Activated CD8-positive, alpha-beta T cell treated with anti-CD3 and anti-CD28 coated beads, Interleukin-2, amount 10 ng/mL, durations not matched to agents 7 days and 5 days (primary cell): ENCODE measurements around the gene EEF1A1. TPM values are rescaled to one million over a fixed set of nuclear protein-coding genes. Genes with fewer than 3 reads are reported as not detected.
"Not testable (repeated sequence)": the region's sequence is repeated elsewhere in the genome, so short reads cannot be mapped to it uniquely, and the experiment has no call there.

Source experiments
- ATAC-seq: fragments of 150-1000 bp; cut with Tn5 transposase; one replicate; pipeline ENCODE4 v1.10.0; 2021; ENCODE audit warnings: moderate library complexity
- CTCF ChIA-PET: fragments of 350-600 bp; sonication (Branson Sonifier 250); formaldehyde crosslinking; loops from one replicate; lab custom pipeline; 2021; ENCODE audit warnings: antibody characterized with exemption; lab: Charles Lee
- POLR2A ChIA-PET: fragments of 350-600 bp; sonication (Branson Sonifier 250); formaldehyde crosslinking; loops from one replicate; lab custom pipeline; 2021; ENCODE audit warnings: antibody characterized with exemption; lab: Charles Lee
- DNase-seq: peaks from one replicate; pipeline ENCODE4 v3.0.0-alpha.2; 2020
- H3K27ac Mint-ChIP-seq: one replicate; pipeline ENCODE4 v1.8.0; 2021; ENCODE audit warnings: mild to moderate bottlenecking, mixed read lengths
- H3K27me3 Mint-ChIP-seq: one replicate; pipeline ENCODE4 v1.8.0; 2021; ENCODE audit warnings: low read depth, mixed read lengths
- H3K36me3 Mint-ChIP-seq: one replicate; pipeline ENCODE4 v1.8.0; 2021; ENCODE audit warnings: low read depth, mixed read lengths
- H3K4me1 Mint-ChIP-seq: one replicate; pipeline ENCODE4 v1.8.0; 2021; ENCODE audit warnings: low read depth, mixed read lengths
- H3K4me3 Mint-ChIP-seq: one replicate; pipeline ENCODE4 v1.8.0; 2021; ENCODE audit warnings: mild to moderate bottlenecking, mixed read lengths
- H3K9me3 Mint-ChIP-seq: one replicate; pipeline ENCODE4 v1.8.0; 2022; ENCODE audit warnings: mixed read lengths; ENCODE audit not compliant: insufficient read depth
- total RNA-seq, 2 experiments: library from RNA; stranded (reverse); gene quantifications; one replicate each; pipeline ENCODE4 v1.2.3, GENCODE V29; 2021

The EEF1A1 gene
- total RNA-seq, 2 experiments from 2014 or later: 7,075 to 7,486 TPM

GRCh38 chr6:73558624-73559398 lies 38.0 kb upstream of the EEF1A1 start:
- ChIA-PET POLR2A (interaction anchor here (1.2 kb wide), 1 partner anchor 34 kb away, joined by 3 read pairs; no protein-coding TSS in a partner anchor), CTCF (interaction anchor here (1.1 kb wide), 1 partner anchor 11 kb away, joined by 3 read pairs; no protein-coding TSS in a partner anchor)
- Mint-ChIP-seq H3K27ac (no peak overlapping the region), H3K4me1 (no peaks in the 10 kb centered on the region), H3K27me3 (no peaks in the 10 kb centered on the region), H3K9me3 (no peaks in the 10 kb centered on the region), H3K4me3 (no peak overlapping the region), H3K36me3 (no peaks in the 10 kb centered on the region)
- ATAC-seq (no peak), DNase-seq (no peak)

GRCh38 chr6:73556836-73557235 lies 36.0 kb upstream of the EEF1A1 start:
- ChIA-PET CTCF (interaction anchor here (0.8 to 1.5 kb wide), 3 partner anchors 30 to 54 kb away, joined by 3 read pairs; no protein-coding TSS in a partner anchor), POLR2A (interaction anchor here (0.5 kb wide), 1 partner anchor 35 kb away, joined by 3 read pairs; no protein-coding TSS in a partner anchor)
- Mint-ChIP-seq H3K27ac (no peak overlapping the region), H3K4me3 (no peak overlapping the region), H3K4me1 (no peaks in the 10 kb centered on the region), H3K9me3 (no peaks in the 10 kb centered on the region), H3K36me3 (no peaks in the 10 kb centered on the region), H3K27me3 (no peaks in the 10 kb centered on the region)
- DNase-seq: no peak
- no peak for ATAC-seq

GRCh38 chr6:73555380-73555949 lies 34.6 kb upstream of the EEF1A1 start:
- H3K4me3 Mint-ChIP-seq, H3K36me3 Mint-ChIP-seq, ATAC-seq, H3K9me3 Mint-ChIP-seq, H3K27me3 Mint-ChIP-seq, H3K4me1 Mint-ChIP-seq, H3K27ac Mint-ChIP-seq, DNase-seq, POLR2A ChIA-PET: not testable (repeated sequence)
- CTCF ChIA-PET: interaction anchor here (1.2 kb wide), 1 partner anchor 39 kb away, joined by 3 read pairs; no protein-coding TSS in a partner anchor

- not testable (repeated sequence) for H3K4me3 Mint-ChIP-seq, DNase-seq, H3K36me3 Mint-ChIP-seq, ATAC-seq, H3K27ac Mint-ChIP-seq, H3K27me3 Mint-ChIP-seq, H3K9me3 Mint-ChIP-seq, H3K4me1 Mint-ChIP-seq
- ChIA-PET POLR2A (interaction anchor here (0.6 kb wide), 1 partner anchor 36 kb away, joined by 3 read pairs; no protein-coding TSS in a partner anchor), CTCF (interaction anchor here (0.6 to 3.8 kb wide), 2 partner anchors 60 to 199 kb away, joined by 3 to 15 read pairs; no protein-coding TSS in a partner anchor)
These were observed 30.3 kb upstream of the EEF1A1 start for GRCh38 chr6:73551115-73551514.

GRCh38 chr6:73548458-73549446 lies 27.9 kb upstream of the EEF1A1 start:
- no peaks in the 10 kb centered on the region for H3K36me3 Mint-ChIP-seq
- CTCF ChIA-PET: interaction anchor here (0.7 to 3.8 kb wide), 4 partner anchors 10 to 127 kb away, joined by 3 to 15 read pairs (median 4); no protein-coding TSS in a partner anchor
- no peak for ATAC-seq
- POLR2A ChIA-PET: interaction anchor here (0.6 kb wide), 1 partner anchor 31 kb away, joined by 3 read pairs; no protein-coding TSS in a partner anchor
- H3K4me3 Mint-ChIP-seq: no peak overlapping the region
- no peak for DNase-seq
- H3K27me3 Mint-ChIP-seq: no peaks in the 10 kb centered on the region
- H3K9me3 Mint-ChIP-seq: no peaks in the 10 kb centered on the region
- H3K4me1 Mint-ChIP-seq: no peaks in the 10 kb centered on the region
- H3K27ac Mint-ChIP-seq: no peak overlapping the region

DNA sequence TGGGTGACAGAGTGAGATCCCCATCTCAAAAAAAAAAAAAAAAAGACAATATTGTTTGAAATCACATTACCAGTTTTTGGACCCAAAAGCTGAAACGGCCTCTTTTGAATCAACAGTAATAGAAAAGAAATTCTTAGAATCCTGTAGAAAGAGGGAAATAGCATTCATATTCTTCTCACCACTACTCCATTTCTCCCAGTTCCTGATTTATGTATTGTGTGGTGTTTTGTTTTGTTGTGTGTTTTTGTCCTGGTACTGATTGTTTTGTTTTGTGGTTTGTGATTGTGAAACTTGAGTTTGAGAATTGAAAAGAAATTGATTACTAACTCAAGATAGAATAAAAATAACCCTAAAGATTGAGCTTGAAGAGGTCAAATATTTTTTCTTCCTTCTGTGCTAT lies 26.2 kb upstream of the EEF1A1 start:
- DNase-seq: no peak
- no peaks in the 10 kb centered on the region for H3K36me3 Mint-ChIP-seq
- H3K4me3 Mint-ChIP-seq: no peak overlapping the region
- H3K27ac Mint-ChIP-seq: no peak overlapping the region
- POLR2A ChIA-PET: no interaction called here
- ATAC-seq: no peak
- H3K27me3 Mint-ChIP-seq: no peaks in the 10 kb centered on the region
- H3K9me3 Mint-ChIP-seq: no peaks in the 10 kb centered on the region
- H3K4me1 Mint-ChIP-seq: no peaks in the 10 kb centered on the region
- CTCF ChIA-PET: no interaction called here

DNA sequence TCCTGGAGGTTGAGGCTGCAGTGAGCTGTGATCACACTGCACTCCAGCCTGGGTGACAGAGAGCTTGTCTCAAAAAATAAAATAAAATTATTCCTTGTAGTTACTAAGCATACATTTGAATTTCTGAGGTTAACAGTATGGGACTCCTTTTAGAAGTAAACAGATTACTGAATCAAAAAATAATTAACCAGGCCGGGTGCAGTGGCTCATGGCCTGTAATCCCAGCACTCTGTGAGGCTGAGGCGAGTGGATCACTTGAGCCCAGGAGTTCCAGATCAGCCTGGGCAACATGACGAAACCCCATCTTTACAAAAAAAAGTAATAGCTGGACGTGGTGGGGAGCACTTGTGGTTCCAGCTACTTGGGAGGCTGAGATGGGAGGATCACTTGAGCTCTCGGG lies 22.1 kb upstream of the EEF1A1 start:
- DNase-seq (no peak), ATAC-seq (no peak)
- CTCF ChIA-PET: interaction anchor here (0.7 kb wide), 1 partner anchor 69 kb away, joined by 3 read pairs; no protein-coding TSS in a partner anchor
- H3K9me3 Mint-ChIP-seq: no peaks in the 10 kb centered on the region
- POLR2A ChIA-PET: no interaction called here
- no peaks in the 10 kb centered on the region for H3K27me3 Mint-ChIP-seq
- no peak overlapping the region for H3K4me3 Mint-ChIP-seq
- no peaks in the 10 kb centered on the region for H3K36me3 Mint-ChIP-seq
- H3K27ac Mint-ChIP-seq: no peak overlapping the region
- H3K4me1 Mint-ChIP-seq: no peaks in the 10 kb centered on the region

- H3K36me3 Mint-ChIP-seq, ATAC-seq: not testable (repeated sequence)
These were observed 21.6 kb upstream of the EEF1A1 start for GRCh38 chr6:73542481-73542880.

GRCh38 chr6:73538116-73538779 lies 17.4 kb upstream of the EEF1A1 start:
- Mint-ChIP-seq H3K4me1 (no peaks in the 10 kb centered on the region), H3K36me3 (no peaks in the 10 kb centered on the region), H3K27me3 (peaks cover 3% of the 10 kb centered on the region), H3K27ac (no peak overlapping the region), H3K9me3 (no peaks in the 10 kb centered on the region), H3K4me3 (no peak overlapping the region)
- ATAC-seq (no peak), DNase-seq (no peak)
- ChIA-PET CTCF (no interaction called here), POLR2A (interaction anchor here (1.2 kb wide), 1 partner anchor 14 kb away, joined by 4 read pairs; no protein-coding TSS in a partner anchor)

More at GRCh38 chr6:73542481-73542880, 21.6 kb upstream of the EEF1A1 start:
- H3K4me1 Mint-ChIP-seq, DNase-seq, H3K9me3 Mint-ChIP-seq, H3K27ac Mint-ChIP-seq, H3K4me3 Mint-ChIP-seq, H3K27me3 Mint-ChIP-seq, POLR2A ChIA-PET: not testable (repeated sequence)
- CTCF ChIA-PET: interaction anchor here (0.7 kb wide), 1 partner anchor 68 kb away, joined by 3 read pairs; no protein-coding TSS in a partner anchor

DNA sequence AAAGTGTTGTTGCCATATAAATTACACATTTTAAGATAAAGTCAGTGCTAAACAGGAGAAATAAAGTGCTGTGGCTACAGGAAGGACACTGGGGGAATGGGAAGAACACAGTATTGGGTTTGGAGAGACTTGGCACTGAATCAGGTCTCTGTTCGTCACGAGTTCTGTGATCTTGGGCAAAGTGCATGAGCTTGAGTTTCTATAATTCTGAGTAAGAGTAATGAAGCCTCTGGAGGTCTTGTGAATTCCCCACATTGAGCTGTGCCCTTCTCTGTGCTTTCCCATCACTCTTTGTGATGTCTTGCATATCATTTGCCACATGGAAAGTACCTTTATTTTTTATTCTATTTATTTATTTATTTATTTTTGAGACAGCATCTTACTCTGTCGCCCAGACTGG lies 16.8 kb upstream of the EEF1A1 start:
- ChIA-PET CTCF (interaction anchor here (1.1 kb wide), 1 partner anchor 14 kb away, joined by 3 read pairs; no protein-coding TSS in a partner anchor), POLR2A (interaction anchor here (1.0 to 1.2 kb wide), 2 partner anchors 14 to 17 kb away, joined by 4 to 5 read pairs; no protein-coding TSS in a partner anchor)

More for the DNA sequence above, 16.8 kb upstream of the EEF1A1 start:
- H3K27ac Mint-ChIP-seq: no peak overlapping the region
- no peaks in the 10 kb centered on the region for H3K9me3 Mint-ChIP-seq
- no peak overlapping the region for H3K4me3 Mint-ChIP-seq
- H3K27me3 Mint-ChIP-seq: peaks cover 3% of the 10 kb centered on the region
- no peaks in the 10 kb centered on the region for H3K4me1 Mint-ChIP-seq
- no peaks in the 10 kb centered on the region for H3K36me3 Mint-ChIP-seq
- ATAC-seq (no peak), DNase-seq (no peak)
